Testis (tissue), 2 donors: Measurements from ENCODE around the gene AGO1.

Experiments used
- POLR2A ChIP-seq: fragments of 450-650 bp; IDR thresholded peaks from one replicate; pipeline ENCODE4 v1.6.1; 2017; ENCODE audit warnings: antibody characterized with exemption, mild to moderate bottlenecking, moderate library complexity
- TF ChIP-seq, protein P1 (sequence below), 3 experiments: fragments of 450-650 bp in 2 of 3; fragments of 200-600 bp in 1 of 3; sonication (generic) in 1 of 3; IDR thresholded peaks; one replicate each; pipeline ENCODE4 v1.5.1; 2016 to 2019; ENCODE audit warnings: antibody characterized with exemption in 3 of 3, mild to moderate bottlenecking in 2 of 3, moderate library complexity in 1 of 3

DNA sequence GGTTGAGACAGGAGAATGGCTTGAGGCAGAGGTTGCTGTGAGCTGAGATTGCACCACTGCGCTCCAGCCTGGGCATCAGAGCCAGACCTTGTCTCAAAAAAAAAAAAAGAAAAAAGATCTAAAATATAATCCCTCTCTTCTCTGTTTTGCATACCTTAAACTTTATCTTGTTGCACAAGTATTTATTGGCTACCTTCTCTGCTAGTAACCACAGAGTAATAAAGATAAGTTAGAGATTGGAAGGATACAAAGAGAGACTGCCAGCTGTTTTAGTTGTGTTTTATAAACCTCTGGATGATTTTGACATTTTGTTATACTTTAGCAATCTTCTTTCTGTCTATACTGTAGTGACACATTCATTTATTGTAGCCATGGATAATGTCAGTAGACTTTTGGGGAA, 75.5 kb downstream of the AGO1 start:
- TF ChIP-seq, protein P1, sequence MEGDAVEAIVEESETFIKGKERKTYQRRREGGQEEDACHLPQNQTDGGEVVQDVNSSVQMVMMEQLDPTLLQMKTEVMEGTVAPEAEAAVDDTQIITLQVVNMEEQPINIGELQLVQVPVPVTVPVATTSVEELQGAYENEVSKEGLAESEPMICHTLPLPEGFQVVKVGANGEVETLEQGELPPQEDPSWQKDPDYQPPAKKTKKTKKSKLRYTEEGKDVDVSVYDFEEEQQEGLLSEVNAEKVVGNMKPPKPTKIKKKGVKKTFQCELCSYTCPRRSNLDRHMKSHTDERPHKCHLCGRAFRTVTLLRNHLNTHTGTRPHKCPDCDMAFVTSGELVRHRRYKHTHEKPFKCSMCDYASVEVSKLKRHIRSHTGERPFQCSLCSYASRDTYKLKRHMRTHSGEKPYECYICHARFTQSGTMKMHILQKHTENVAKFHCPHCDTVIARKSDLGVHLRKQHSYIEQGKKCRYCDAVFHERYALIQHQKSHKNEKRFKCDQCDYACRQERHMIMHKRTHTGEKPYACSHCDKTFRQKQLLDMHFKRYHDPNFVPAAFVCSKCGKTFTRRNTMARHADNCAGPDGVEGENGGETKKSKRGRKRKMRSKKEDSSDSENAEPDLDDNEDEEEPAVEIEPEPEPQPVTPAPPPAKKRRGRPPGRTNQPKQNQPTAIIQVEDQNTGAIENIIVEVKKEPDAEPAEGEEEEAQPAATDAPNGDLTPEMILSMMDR (IDR thresholded peaks at IDR 0.05) = no peak
- no peak for TF ChIP-seq POLR2A
